Natural killer cell (primary cell): ENCODE results near the gene ADAMTS14. TPM values are rescaled to one million over a fixed set of nuclear protein-coding genes. Genes with fewer than 3 reads are reported as not detected.
A peak's percentile ranks its signal among the peaks of the same experiment; 100 is the strongest.

Experiments
- ATAC-seq, 3 donors: fragments of 150-1000 bp in 2 of 3; fragments of 200-7000 bp in 1 of 3; cut with Tn5 transposase; 1 replicate in 1 of 3; 2 replicates in 2 of 3; pipeline ENCODE4 v1.10.0; 2021; ENCODE audit warnings: mild to moderate bottlenecking in 2 of 3, moderate library complexity in 2 of 3
- DNase-seq, 2 donors: peaks; one replicate each; pipeline versions ENCODE4 v3.0.0 to v3.0.0-alpha.2; 2013 to 2021; ENCODE audit warnings: mixed read lengths in 1 of 2
- H3K27ac ChIP-seq: one replicate; pipeline ENCODE4 v1.5.1; 2013; ENCODE audit warnings: mild to moderate bottlenecking, low read length
- H3K27me3 ChIP-seq: one replicate; pipeline ENCODE4 v1.6.1; 2013; ENCODE audit warnings: low read length; ENCODE audit not compliant: control insufficient read depth, insufficient read depth
- H3K36me3 ChIP-seq: one replicate; pipeline ENCODE4 v1.6.1; 2013; ENCODE audit warnings: low read length; ENCODE audit not compliant: control insufficient read depth, insufficient read depth
- H3K4me1 ChIP-seq: one replicate; pipeline ENCODE4 v1.6.1; 2013; ENCODE audit warnings: low read length; ENCODE audit not compliant: control insufficient read depth, insufficient read depth
- H3K4me3 ChIP-seq: one replicate; pipeline ENCODE4 v1.5.1; 2013; ENCODE audit warnings: low read length
- H3K9me3 ChIP-seq: one replicate; pipeline ENCODE4 v1.6.1; 2013; ENCODE audit warnings: low read length; ENCODE audit not compliant: control insufficient read depth, insufficient read depth
- H3K27ac Mint-ChIP-seq, 2 donors: one replicate each; pipeline ENCODE4 v1.8.0; 2022; ENCODE audit warnings: mild to moderate bottlenecking in 2 of 2, mixed read lengths in 2 of 2, moderate library complexity in 1 of 2
- H3K27me3 Mint-ChIP-seq, 2 donors: one replicate each; pipeline ENCODE4 v1.8.0; 2022; ENCODE audit warnings: low read depth in 2 of 2, mixed read lengths in 2 of 2
- H3K36me3 Mint-ChIP-seq: one replicate; pipeline ENCODE4 v1.8.0; 2022; ENCODE audit warnings: mixed read lengths
- H3K4me1 Mint-ChIP-seq, 2 donors: one replicate each; pipeline ENCODE4 v1.8.0; 2022; ENCODE audit warnings: mixed read lengths in 2 of 2
- H3K4me3 Mint-ChIP-seq: one replicate; pipeline ENCODE4 v1.8.0; 2022; ENCODE audit warnings: mild to moderate bottlenecking, moderate library complexity, mixed read lengths
- H3K9me3 Mint-ChIP-seq, 2 donors: one replicate each; pipeline ENCODE4 v1.8.0; 2022; ENCODE audit warnings: mixed read lengths in 2 of 2
- CTCF ChIP-seq: fragments of 200-600 bp; IDR thresholded peaks from one replicate; pipeline ENCODE4 v1.8.0; 2022; ENCODE audit warnings: antibody characterized with exemption
- WGBS: methylation state at CpG from one replicate; pipeline ENCODE4 v1.1.7; 2013; ENCODE audit warnings: missing lambda C conversion rate; ENCODE audit not compliant: insufficient coverage; 5-methylcytosine and 5-hydroxymethylcytosine counted together
- intact Hi-C: fragments of 100-400 bp; cut with micrococcal nuclease; formaldehyde crosslinking; loops from one replicate; pipeline ENCODE4 v1.14.2; 2022
- total RNA-seq, 4 donors: library from RNA; stranded (reverse); fragments of 120-200 nt in 1 of 4; gene quantifications; one replicate each; pipeline versions ENCODE4 v1.2.3 to v1.2.4, GENCODE V29; 2013 to 2022

Gene ADAMTS14
- total RNA-seq, 3 donors from 2014 or later (not counting 1 experiment from before 2014, with no cell fraction given): 0.70 to 1.5 (median 1.1) TPM

GRCh38 chr10:70649526-70649925 is 22.8 kb upstream of the ADAMTS14 start:
- Histone ChIP-seq H3K27ac (no peak overlapping the region), H3K4me3 (no peak overlapping the region), H3K9me3 (peaks cover 29% of the 10 kb centered on the region), H3K4me1 (no peaks in the 10 kb centered on the region), H3K36me3 (no peaks in the 10 kb centered on the region), H3K27me3 (no peaks in the 10 kb centered on the region)
- Mint-ChIP-seq H3K36me3 (no peaks in the 10 kb centered on the region), H3K4me1 (peaks cover 0 to 5% of the 10 kb centered on the region in 2 donors), H3K9me3 (peaks cover 0 to 3% of the 10 kb centered on the region in 2 donors), H3K4me3 (no peak overlapping the region), H3K27me3 (no peaks in the 10 kb centered on the region), H3K27ac (no peak overlapping the region)
- TF ChIP-seq CTCF: no peak
- ATAC-seq (no peak), DNase-seq (no peak)
- intact Hi-C loops: no loop called here
- 90% methylated on average over 4 of the region's 4 CpGs for WGBS

GRCh38 chr10:70650104-70650503 is 22.2 kb upstream of the ADAMTS14 start:
- Mint-ChIP-seq H3K4me1 (peaks cover 0 to 5% of the 10 kb centered on the region in 2 donors), H3K36me3 (no peaks in the 10 kb centered on the region), H3K9me3 (peaks cover 0 to 3% of the 10 kb centered on the region in 2 donors), H3K27me3 (no peaks in the 10 kb centered on the region), H3K4me3 (no peak overlapping the region), H3K27ac (no peak overlapping the region)
- ATAC-seq (no peak), DNase-seq (no peak)
- Histone ChIP-seq H3K9me3 (peaks cover 29% of the 10 kb centered on the region), H3K27ac (no peak overlapping the region), H3K36me3 (no peaks in the 10 kb centered on the region), H3K4me1 (no peaks in the 10 kb centered on the region), H3K4me3 (no peak overlapping the region), H3K27me3 (no peaks in the 10 kb centered on the region)
- WGBS: 98% methylated on average over 3 of the region's 3 CpGs
- TF ChIP-seq CTCF: no peak
- intact Hi-C loops: no loop called here

GRCh38 chr10:70650718-70651117 is 21.6 kb upstream of the ADAMTS14 start:
- H3K27me3 Mint-ChIP-seq: no peaks in the 10 kb centered on the region
- H3K9me3 ChIP-seq: peaks cover 29% of the 10 kb centered on the region
- no peak overlapping the region for H3K27ac Mint-ChIP-seq
- no peaks in the 10 kb centered on the region for H3K4me1 ChIP-seq
- DNase-seq (peak in 1 of 2 donors; percentile 3), ATAC-seq (no peak)
- peaks cover 0 to 5% of the 10 kb centered on the region in 2 donors for H3K4me1 Mint-ChIP-seq
- H3K27ac ChIP-seq: no peak overlapping the region
- H3K4me3 Mint-ChIP-seq: no peak overlapping the region
- H3K4me3 ChIP-seq: no peak overlapping the region
- WGBS: 87% methylated on average over 2 of the region's 3 CpGs
- no peaks in the 10 kb centered on the region for H3K27me3 ChIP-seq
- peaks cover 0 to 3% of the 10 kb centered on the region in 2 donors for H3K9me3 Mint-ChIP-seq
- intact Hi-C loops: no loop called here
- no peaks in the 10 kb centered on the region for H3K36me3 ChIP-seq
- no peaks in the 10 kb centered on the region for H3K36me3 Mint-ChIP-seq
- TF ChIP-seq CTCF: no peak

- no peak for TF ChIP-seq CTCF
- 98% methylated on average over 5 of the region's 5 CpGs for WGBS
- Mint-ChIP-seq H3K4me3 (no peak overlapping the region), H3K4me1 (peaks cover 5 to 12% of the 10 kb centered on the region in 2 donors), H3K27ac (no peak overlapping the region), H3K36me3 (no peaks in the 10 kb centered on the region), H3K27me3 (no peaks in the 10 kb centered on the region), H3K9me3 (peaks cover 0 to 3% of the 10 kb centered on the region in 2 donors)
- peaks cover 29% of the 10 kb centered on the region for H3K9me3 ChIP-seq
- DNase-seq (peak; percentile 12 to 15), ATAC-seq (no peak)
- H3K27me3 ChIP-seq: no peaks in the 10 kb centered on the region
- H3K36me3 ChIP-seq: no peaks in the 10 kb centered on the region
- no peak overlapping the region for H3K4me3 ChIP-seq
- H3K4me1 ChIP-seq: no peaks in the 10 kb centered on the region
- no peak overlapping the region for H3K27ac ChIP-seq
- intact Hi-C loops: no loop called here
Observed at GRCh38 chr10:70651661-70652060, 20.6 kb upstream of the ADAMTS14 start.
